HL-60 (cell line): Measurements from ENCODE around the gene SLC17A5.
"Not testable (repeated sequence)": the region's sequence is repeated elsewhere in the genome, so short reads cannot be mapped to it uniquely, and the experiment has no call there.

Source experiments
- DNase-seq, 2 experiments: peaks; one replicate each; pipeline ENCODE4 v3.0.0-alpha.2; 2010 to 2020; ENCODE audit warnings: low read depth in 1 of 2, low spot score in 1 of 2
- H3K27ac ChIP-seq: fragments of 250-450 bp; sonication (Bioruptor Pico); replicated peaks from 2 replicates; pipeline ENCODE4 v1.5.1; 2020; ENCODE audit warnings: mild to moderate bottlenecking, moderate library complexity
- H3K27me3 ChIP-seq: fragments of 250-450 bp; sonication (Bioruptor Pico); 2 replicates; pipeline ENCODE4 v1.5.1; 2021; ENCODE audit warnings: mild to moderate bottlenecking, moderate library complexity; ENCODE audit not compliant: insufficient read depth, poor library complexity, severe bottlenecking
- H3K4me3 ChIP-seq: replicated peaks from 2 replicates; pipeline ENCODE4 v1.5.1; 2011; ENCODE audit warnings: mild to moderate bottlenecking, control low read depth, low read length; ENCODE audit not compliant: insufficient read depth
- GABPA ChIP-seq: IDR thresholded peaks from 2 replicates; pipeline ENCODE4 v1.6.1; 2012; ENCODE audit warnings: low read depth
- POLR2AphosphoS5 ChIP-seq: IDR thresholded peaks from 2 replicates; pipeline ENCODE4 v1.6.1; 2012; ENCODE audit warnings: low read depth
- REST ChIP-seq: IDR thresholded peaks from 2 replicates; pipeline ENCODE4 v1.6.1; 2012; ENCODE audit warnings: low read depth; ENCODE audit not compliant: insufficient replicate concordance
- SPI1 ChIP-seq: IDR thresholded peaks from 2 replicates; pipeline ENCODE4 v1.6.1; 2012; ENCODE audit warnings: low read depth, mild to moderate bottlenecking, borderline replicate concordance
- TF ChIP-seq, protein P1 (sequence below): IDR thresholded peaks from one replicate; pipeline ENCODE4 v1.5.1; 2011; ENCODE audit warnings: low read length, control low read depth, inconsistent platforms; ENCODE audit not compliant: insufficient read depth

The SLC17A5 gene

GRCh38 chr6:73631849-73632248, 21.9 kb downstream of the SLC17A5 start:
- no peak for DNase-seq
- H3K27me3 ChIP-seq: no peaks in the 10 kb centered on the region
- H3K27ac ChIP-seq: no peak overlapping the region
- H3K4me3 ChIP-seq: no peak overlapping the region
- TF ChIP-seq, protein P1, sequence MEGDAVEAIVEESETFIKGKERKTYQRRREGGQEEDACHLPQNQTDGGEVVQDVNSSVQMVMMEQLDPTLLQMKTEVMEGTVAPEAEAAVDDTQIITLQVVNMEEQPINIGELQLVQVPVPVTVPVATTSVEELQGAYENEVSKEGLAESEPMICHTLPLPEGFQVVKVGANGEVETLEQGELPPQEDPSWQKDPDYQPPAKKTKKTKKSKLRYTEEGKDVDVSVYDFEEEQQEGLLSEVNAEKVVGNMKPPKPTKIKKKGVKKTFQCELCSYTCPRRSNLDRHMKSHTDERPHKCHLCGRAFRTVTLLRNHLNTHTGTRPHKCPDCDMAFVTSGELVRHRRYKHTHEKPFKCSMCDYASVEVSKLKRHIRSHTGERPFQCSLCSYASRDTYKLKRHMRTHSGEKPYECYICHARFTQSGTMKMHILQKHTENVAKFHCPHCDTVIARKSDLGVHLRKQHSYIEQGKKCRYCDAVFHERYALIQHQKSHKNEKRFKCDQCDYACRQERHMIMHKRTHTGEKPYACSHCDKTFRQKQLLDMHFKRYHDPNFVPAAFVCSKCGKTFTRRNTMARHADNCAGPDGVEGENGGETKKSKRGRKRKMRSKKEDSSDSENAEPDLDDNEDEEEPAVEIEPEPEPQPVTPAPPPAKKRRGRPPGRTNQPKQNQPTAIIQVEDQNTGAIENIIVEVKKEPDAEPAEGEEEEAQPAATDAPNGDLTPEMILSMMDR: no peak
- TF ChIP-seq REST (no peak), POLR2AphosphoS5 (no peak), SPI1 (no peak), GABPA (no peak)

GRCh38 chr6:73630401-73630800, 23.4 kb downstream of the SLC17A5 start:
- Histone ChIP-seq H3K27me3 (no peaks in the 10 kb centered on the region), H3K27ac (no peak overlapping the region), H3K4me3 (no peak overlapping the region)
- TF ChIP-seq REST: no peak
- DNase-seq: no peak

DNA sequence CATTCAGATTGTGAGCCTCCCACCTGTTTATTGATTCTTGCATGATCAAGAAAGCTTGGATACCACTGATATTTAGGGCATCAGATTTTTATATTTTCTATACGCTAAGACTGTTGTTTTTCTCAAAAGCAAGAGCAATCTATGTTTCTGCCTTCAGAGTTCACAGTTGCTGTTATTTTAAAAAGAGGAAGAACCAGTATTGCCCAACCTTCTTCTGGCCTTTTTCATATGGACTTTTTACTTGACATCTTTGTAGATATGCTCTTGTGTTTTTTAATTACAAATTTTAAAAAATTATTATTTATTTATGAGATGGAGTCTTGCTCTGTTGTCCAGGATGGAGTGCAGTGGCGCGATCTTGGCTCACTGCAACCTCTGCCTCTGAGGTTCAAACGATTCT, 28.9 kb downstream of the SLC17A5 start:
- Histone ChIP-seq H3K4me3 (no peak overlapping the region), H3K27ac (peak overlapping the region; percentile 43), H3K27me3 (no peaks in the 10 kb centered on the region)
- TF ChIP-seq REST: no peak
- no peak for TF ChIP-seq POLR2AphosphoS5
- peak; percentile 69 for TF ChIP-seq SPI1
- peak in 1 of 2 experiments; percentile 36 for DNase-seq

- not testable (repeated sequence) for H3K4me3 ChIP-seq, DNase-seq, H3K27me3 ChIP-seq, H3K27ac ChIP-seq
These were observed 30.3 kb downstream of the SLC17A5 start for GRCh38 chr6:73623480-73623879.

GRCh38 chr6:73618082-73618481, 35.7 kb downstream of the SLC17A5 start:
- not testable (repeated sequence) for H3K27me3 ChIP-seq, DNase-seq, H3K4me3 ChIP-seq, H3K27ac ChIP-seq
